DND-41 (cell line): ENCODE results near the gene RAB37.

Source experiments
- ATAC-seq: fragments of 200-7000 bp; cut with Tn5 transposase; 3 replicates; pipeline ENCODE4 v1.9.1; 2021; ENCODE audit warnings: low read depth; ENCODE audit not compliant: insufficient read depth
- DNase-seq: peaks from one replicate; pipeline ENCODE4 v3.0.0-alpha.2; 2020
- H2AFZ ChIP-seq: 2 replicates; pipeline ENCODE4 v1.6.0; 2012; ENCODE audit warnings: low read depth, low read length
- H3K27ac ChIP-seq: 2 replicates; pipeline ENCODE4 v1.5.1; 2012; ENCODE audit warnings: low read length, inconsistent platforms
- H3K27me3 ChIP-seq: fragments of 200-600 bp; sonication (generic); 2 replicates; pipeline ENCODE4 v1.6.0; 2012; ENCODE audit warnings: low read length, mild to moderate bottlenecking, inconsistent platforms; ENCODE audit not compliant: insufficient read depth, poor library complexity
- H3K36me3 ChIP-seq: 2 replicates; pipeline ENCODE4 v1.5.1; 2012; ENCODE audit warnings: low read length, inconsistent platforms; ENCODE audit not compliant: insufficient read depth
- H3K4me1 ChIP-seq: 2 replicates; pipeline ENCODE4 v1.5.1; 2012; ENCODE audit warnings: mild to moderate bottlenecking, low read length; ENCODE audit not compliant: insufficient read depth
- H3K4me2 ChIP-seq: 2 replicates; pipeline ENCODE4 v1.6.0; 2012; ENCODE audit warnings: mild to moderate bottlenecking, moderate library complexity, low read length, inconsistent platforms; ENCODE audit not compliant: insufficient read depth
- H3K4me3 ChIP-seq, 2 experiments: fragments of 200-600 bp in 1 of 2; shearing (Covaris generic) in 1 of 2; 2 replicates each; pipeline ENCODE4 v1.5.1; 2012 to 2016; ENCODE audit warnings: inconsistent platforms in 2 of 2, low read length in 2 of 2, mild to moderate bottlenecking in 2 of 2, low read depth in 1 of 2, moderate library complexity in 1 of 2
- H3K79me2 ChIP-seq: 2 replicates; pipeline ENCODE4 v1.6.0; 2012; ENCODE audit warnings: low read length, inconsistent platforms; ENCODE audit not compliant: insufficient read depth
- H3K9ac ChIP-seq: 2 replicates; pipeline ENCODE4 v1.6.0; 2012; ENCODE audit warnings: low read depth, mild to moderate bottlenecking, inconsistent platforms, low read length, moderate library complexity
- H3K9me3 ChIP-seq: 2 replicates; pipeline ENCODE4 v1.5.1; 2012; ENCODE audit warnings: low read length, moderate library complexity, mild to moderate bottlenecking, inconsistent platforms; ENCODE audit not compliant: insufficient read depth, severe bottlenecking
- H4K20me1 ChIP-seq: 2 replicates; pipeline ENCODE4 v1.6.0; 2012; ENCODE audit warnings: low read length; ENCODE audit not compliant: insufficient read depth
- CTCF ChIP-seq: IDR thresholded peaks from 2 replicates; pipeline ENCODE4 v1.5.1; 2012; ENCODE audit warnings: borderline replicate concordance, low read length, moderate library complexity, mild to moderate bottlenecking; ENCODE audit not compliant: poor library complexity, severe bottlenecking; ENCODE audit errors: extremely low read depth
- EZH2 ChIP-seq: IDR thresholded peaks from 3 replicates; pipeline ENCODE4 v1.6.1; 2012; ENCODE audit warnings: borderline replicate concordance, low read depth, mild to moderate bottlenecking, moderate library complexity, low read length, inconsistent platforms; ENCODE audit not compliant: severe bottlenecking

The RAB37 gene

GRCh38 chr17:74703311-74703710 is 33.7 kb upstream of the RAB37 start:
- Histone ChIP-seq H3K4me2 (no peak overlapping the region), H3K4me3 (no peak overlapping the region), H4K20me1 (0 out of 2 replicates have a peak, but pooled peaks cover 3% of the 10 kb centered on the region), H3K36me3 (no peaks in the 10 kb centered on the region), H3K27ac (no peak overlapping the region), H2AFZ (no peak overlapping the region), H3K27me3 (no peaks in the 10 kb centered on the region), H3K4me1 (no peaks in the 10 kb centered on the region), H3K9me3 (no peaks in the 10 kb centered on the region), H3K79me2 (no peaks in the 10 kb centered on the region), H3K9ac (no peak overlapping the region)
- no peak for TF ChIP-seq EZH2
- no peak for TF ChIP-seq CTCF
- DNase-seq = no peak
- ATAC-seq = no peak

GRCh38 chr17:74704544-74704943 is 32.5 kb upstream of the RAB37 start:
- Histone ChIP-seq H3K79me2 (no peaks in the 10 kb centered on the region), H4K20me1 (0 out of 2 replicates have a peak, but pooled peaks cover 3% of the 10 kb centered on the region), H3K9me3 (no peaks in the 10 kb centered on the region), H3K9ac (no peak overlapping the region), H3K4me1 (no peaks in the 10 kb centered on the region), H3K36me3 (no peaks in the 10 kb centered on the region), H2AFZ (no peak overlapping the region), H3K4me2 (no peak overlapping the region), H3K4me3 (no peak overlapping the region), H3K27me3 (no peaks in the 10 kb centered on the region), H3K27ac (no peak overlapping the region)
- no peak for TF ChIP-seq EZH2
- no peak for TF ChIP-seq CTCF
- ATAC-seq = no peak
- no peak for DNase-seq

GRCh38 chr17:74711058-74711824 is 25.8 kb upstream of the RAB37 start:
- H3K4me3 ChIP-seq = no peak overlapping the region

More at GRCh38 chr17:74711058-74711824, 25.8 kb upstream of the RAB37 start:
- TF ChIP-seq CTCF (no peak), EZH2 (no peak)
- DNase-seq (no peak), ATAC-seq (no peak)
- peaks cover 16% of the 10 kb centered on the region for H3K27me3 ChIP-seq
- no peak overlapping the region for H3K27ac ChIP-seq
- no peaks in the 10 kb centered on the region for H4K20me1 ChIP-seq
- H3K9ac ChIP-seq = no peak overlapping the region
- H3K36me3 ChIP-seq = no peaks in the 10 kb centered on the region
- no peak overlapping the region for H2AFZ ChIP-seq
- H3K79me2 ChIP-seq = no peaks in the 10 kb centered on the region
- H3K4me1 ChIP-seq = no peaks in the 10 kb centered on the region
- no peak overlapping the region for H3K4me2 ChIP-seq
- no peaks in the 10 kb centered on the region for H3K9me3 ChIP-seq
